HG03378 (cell line): ENCODE results near the gene ZNF32.
A peak's percentile ranks its signal among the peaks of the same experiment; 100 is the strongest.

Experiments
- ATAC-seq: cut with Tn5 transposase; IDR thresholded peaks from one replicate; pipeline ENCODE4 v1.9.1; 2021; ENCODE audit warnings: mild to moderate bottlenecking, moderate library complexity; ENCODE audit not compliant: unreplicated experiment

The ZNF32 gene

DNA sequence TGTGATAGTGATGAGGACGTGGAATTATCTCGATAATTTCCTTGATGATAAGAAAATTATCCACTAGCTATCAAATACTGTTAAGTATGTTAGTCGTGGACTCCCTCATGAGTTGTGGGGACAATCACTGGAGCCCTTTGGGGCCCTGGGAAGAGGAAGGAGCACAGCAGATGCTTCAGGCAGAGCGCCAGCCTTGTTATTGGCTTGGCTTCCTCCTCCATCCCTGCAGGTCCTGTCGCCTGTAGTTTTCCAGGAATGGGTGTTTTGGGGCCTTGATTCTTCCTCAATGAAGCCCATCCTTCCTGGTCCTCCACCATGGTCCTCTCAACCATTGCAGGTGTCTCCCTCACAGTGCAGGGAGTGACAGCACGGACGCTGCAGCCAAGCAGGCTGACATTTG is 32.5 kb upstream of the ZNF32 start:
- ATAC-seq = no peak

DNA sequence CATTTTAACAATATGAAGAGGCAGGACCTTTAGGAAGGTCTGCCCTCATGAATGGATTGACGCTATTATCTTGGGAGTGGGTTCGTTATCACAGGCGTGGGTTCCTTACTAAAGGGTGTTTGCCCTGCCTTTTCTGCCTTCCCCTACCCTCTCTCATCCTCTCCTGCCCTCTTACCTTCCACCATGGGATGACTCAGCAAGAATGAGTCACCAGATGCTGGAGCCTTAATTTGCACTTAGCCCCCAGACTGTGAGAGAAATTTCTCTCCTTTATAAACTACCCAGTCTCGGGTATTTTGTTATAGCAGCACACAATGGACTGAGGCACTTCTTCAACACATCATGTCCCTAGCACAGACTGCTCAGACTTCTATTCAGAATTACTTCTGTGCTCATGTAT is 31.4 kb upstream of the ZNF32 start:
- no peak for ATAC-seq

DNA sequence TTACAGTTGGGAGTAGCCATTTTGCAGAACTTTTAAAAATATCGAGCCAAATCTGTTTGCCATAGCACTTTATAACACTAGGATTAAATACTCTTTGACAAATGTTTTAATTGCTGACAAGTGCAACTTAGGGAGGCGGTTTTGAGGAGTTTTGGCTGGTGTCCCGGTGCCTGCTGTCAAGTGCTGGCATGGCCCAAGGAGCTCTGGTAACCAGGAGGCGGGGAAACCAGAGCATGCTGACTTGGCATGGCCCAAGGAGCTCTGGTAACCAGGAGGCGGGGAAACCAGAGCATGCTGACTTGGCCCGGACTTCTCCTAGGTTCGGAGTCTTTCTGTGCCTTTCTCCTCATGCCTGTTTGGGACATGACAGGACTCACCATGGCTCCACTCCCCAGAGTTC is 30.8 kb upstream of the ZNF32 start:
- no peak for ATAC-seq

DNA sequence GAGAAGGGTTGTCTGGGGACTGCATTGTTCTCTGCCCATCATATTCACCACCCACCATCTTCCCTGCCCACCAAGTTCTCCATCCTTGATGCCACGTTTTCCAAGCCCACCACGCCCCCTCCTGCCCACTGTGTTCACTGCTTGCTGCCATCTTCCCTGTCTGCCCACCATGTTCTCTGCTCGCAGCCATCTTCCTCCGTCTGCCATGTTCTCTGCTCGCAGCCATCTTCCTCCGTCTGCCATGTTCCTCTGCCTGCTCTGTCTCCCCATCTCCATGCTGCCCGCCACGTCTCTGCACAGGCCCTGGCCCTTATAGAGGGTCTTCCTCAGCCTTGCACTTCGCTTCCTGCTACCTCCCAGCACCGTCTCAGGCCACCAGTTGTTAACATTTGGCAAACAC is 30.0 kb upstream of the ZNF32 start:
- ATAC-seq = no peak

DNA sequence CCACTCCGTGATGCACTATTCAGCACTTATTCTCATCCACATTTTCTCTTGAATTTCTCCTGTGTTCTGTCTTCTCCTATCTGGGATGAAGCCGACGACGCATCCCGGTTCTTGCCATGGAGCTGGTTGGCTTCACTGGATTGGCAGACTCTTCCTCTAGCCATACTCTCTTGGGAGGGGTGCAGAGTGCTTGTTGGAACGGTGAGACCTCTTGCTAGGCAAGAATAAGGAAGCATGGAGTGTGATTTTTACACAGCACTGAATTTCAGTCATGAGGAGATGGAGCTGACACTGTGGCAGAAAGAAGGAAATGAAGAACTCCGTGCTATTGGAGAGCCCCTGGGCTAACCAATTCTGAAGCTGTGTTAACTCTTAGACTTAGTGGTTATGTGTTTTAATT is 28.2 kb upstream of the ZNF32 start:
- ATAC-seq = no peak

DNA sequence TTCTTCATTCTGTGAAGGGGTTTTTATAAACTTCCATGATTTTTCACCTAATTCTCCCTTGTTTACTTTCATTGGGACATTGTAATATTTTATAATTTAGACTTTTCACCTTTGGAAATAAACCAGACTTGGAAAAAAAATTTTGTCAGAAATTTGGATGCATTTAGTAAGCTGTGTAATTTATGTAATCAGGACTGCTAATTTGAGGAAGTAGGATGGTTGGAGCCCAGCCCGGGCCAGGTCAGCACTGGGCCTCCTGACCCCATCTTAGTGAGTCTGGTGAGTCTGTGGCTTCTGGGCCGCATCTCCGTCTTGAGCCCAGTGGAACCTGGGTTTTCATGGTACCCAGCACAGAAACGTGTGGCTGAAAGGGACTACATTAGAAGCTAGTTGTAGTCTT is 27.6 kb upstream of the ZNF32 start:
- ATAC-seq = no peak

DNA sequence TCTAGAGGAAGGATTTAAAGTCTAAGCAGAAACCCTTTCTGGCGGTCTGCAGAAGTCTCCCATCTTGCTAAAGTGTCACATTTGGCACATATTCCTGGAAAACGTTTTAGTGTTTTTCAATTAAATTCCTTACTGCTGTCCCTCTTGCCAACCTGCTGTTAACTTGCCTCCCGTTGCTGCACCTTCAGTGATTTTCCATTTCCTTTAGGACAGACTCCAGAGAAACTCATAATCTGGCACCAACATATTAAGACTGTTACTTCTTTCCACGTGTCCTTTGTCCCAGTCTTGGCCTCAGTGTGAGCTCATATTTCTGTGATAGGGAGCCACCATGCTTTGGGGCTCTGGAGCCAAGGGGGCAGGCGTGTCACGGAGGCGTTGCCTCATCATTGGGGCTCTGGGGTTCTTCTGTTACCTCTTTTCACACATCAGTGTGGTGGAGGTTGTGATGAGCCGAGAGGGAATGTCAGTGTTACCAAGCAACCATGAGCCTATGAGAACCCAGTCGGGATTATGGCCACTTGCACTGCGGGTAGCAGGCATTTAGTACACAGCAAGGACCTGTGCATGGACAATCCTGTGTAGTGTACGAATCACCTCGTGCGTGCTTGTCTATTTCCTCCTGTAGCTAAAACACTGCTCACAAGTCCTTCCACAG is 26.0 kb upstream of the ZNF32 start:
- ATAC-seq = no peak

DNA sequence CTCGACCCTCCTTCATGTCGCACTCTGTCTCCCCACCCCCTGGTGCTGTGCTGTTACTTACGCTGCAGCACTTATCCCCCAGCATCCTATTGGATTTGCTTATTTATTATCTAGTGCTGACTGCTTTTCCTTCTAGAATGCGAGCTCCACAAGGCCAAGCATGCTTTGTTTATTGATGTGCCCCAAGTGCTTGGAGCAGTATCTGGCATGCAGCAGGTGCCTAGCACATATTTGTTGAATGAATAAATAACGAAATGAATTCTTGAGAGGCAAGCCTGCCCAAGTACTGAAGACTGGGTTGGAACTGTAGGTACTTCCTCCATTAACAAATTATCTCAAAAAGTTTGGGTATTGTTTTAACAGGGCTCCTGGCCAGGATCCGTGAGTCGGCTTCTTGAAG is 24.8 kb upstream of the ZNF32 start:
- no peak for ATAC-seq

DNA sequence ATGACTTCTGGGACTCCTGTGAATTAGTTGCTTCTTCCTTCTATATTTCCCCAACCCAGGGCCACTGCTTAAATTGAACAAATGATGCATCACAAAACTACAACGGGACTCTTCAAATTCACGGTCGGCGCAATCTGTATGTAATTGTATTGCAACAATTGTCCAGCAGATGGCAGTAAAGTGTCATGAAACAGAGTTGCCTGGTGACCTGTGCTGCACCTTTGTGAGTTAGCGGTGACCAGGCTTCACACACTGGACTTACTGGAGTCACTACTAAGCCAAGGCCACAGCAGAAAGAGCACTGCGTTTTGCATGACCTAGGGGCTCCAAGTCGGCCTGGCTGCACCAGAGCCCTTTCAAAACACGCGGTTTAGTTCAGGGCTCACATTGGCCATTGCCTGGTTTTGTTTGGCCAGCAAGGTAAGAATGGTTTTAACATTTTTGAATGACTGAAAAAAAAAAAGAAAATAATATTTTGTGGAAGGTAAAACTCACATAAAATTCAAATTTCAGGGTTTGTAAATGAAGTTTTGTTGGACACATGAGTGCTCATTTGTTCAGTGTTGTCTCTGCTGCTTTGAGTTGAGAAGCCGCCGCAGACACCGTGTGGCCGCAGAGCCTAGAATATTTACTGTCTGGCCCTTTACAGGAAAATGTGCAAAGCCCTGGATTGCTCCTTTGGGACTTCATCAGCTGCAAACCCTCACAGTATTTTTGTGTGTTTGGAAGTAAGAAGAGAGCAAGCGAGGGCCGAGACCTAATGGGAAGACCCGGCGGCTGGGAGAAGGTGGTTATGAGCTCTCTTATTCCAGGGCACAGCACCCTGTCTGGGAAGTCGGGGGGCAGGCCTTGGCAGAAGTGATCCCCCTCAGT is 23.2 kb upstream of the ZNF32 start:
- ATAC-seq = no peak

DNA sequence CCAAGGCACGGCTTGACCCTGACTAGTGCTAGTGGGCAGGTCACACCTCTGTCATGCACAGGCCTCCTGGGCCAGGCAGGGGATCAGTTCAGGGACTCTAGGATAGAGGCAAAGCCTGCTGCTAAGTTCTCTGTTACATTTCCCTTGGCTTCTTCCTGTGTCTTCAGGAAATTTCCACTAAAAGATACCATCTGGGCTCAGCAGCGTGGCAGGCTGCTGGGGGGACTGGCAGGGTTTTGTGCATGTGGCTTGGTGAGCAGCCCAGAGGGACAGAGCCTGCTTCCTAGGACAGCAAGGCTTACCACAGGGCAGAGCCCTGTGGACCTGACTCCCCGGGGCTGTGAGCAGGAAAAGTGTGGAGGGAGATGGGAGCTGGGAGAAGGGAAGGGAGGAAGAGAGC is 20.7 kb upstream of the ZNF32 start:
- ATAC-seq = no peak

DNA sequence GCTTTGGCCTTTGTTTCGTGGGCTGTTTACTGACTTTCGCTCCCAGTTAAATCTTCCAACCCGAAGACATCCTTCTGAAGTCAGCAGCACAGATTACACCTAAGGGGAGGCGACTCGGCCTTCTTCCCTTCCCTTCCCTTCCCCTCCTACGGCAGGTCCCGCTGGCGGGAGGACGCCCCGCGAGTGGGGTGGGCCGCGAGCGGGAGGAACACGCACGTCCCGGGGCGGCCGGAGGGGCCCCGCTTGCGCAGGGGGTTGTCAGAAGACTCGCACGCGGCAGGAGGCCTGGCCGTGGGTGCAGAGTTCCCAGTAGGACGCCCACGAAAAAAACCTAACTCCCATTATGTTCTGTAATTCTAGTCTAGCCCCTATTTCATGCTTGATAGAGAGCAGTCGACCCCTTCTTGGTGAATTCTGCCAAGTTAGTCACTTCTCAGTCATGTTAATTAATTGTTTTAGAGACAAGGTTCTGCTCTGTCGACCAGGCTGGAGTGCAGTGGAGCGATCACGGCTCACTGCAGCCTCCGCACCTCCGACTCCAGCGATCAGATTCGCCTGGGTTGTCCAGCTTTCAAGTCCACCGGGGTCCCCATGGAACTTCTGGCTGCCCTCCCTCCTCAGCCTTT is 19.2 kb upstream of the ZNF32 start:
- ATAC-seq = no peak

DNA sequence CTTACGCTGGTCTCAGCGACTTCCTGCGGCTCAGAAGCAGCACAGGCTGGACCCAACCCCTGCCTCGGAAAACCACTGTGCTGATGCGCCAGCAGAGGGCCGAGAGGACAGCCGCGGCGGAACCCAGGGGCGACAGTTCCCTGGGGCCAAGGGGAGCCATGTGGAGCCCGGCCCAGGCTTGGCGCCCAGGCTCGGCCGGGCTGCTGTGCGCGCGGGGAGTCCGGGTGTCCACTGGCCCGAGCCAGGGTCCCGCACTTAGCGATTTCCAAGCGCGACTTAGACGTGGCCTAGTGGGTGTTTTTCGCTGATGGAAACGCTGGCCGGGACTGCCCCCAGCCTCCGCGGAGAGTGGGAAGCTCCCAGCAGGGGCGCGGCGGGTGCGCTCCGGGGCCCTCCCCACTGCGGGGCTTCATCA is 18.6 kb upstream of the ZNF32 start:
- ATAC-seq = no peak

DNA sequence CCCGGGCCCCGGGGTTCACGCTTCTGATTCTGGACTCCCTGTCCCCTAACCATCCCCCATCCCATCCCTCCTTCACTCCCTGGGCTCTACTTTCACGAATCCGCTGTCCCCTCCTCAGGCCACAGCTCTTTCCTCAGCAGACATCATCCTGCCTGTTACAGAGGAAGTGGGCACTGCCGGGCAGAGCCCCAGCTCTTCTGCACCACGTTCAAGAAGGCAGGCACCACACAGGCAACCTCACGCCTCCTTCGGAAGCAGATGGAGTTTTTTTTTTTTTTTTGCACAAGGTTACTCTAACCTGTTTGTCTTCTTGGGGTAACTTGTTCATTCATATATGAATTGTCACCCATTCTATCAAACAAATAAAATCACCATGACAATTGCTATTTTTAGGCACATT is 17.9 kb upstream of the ZNF32 start:
- no peak for ATAC-seq

DNA sequence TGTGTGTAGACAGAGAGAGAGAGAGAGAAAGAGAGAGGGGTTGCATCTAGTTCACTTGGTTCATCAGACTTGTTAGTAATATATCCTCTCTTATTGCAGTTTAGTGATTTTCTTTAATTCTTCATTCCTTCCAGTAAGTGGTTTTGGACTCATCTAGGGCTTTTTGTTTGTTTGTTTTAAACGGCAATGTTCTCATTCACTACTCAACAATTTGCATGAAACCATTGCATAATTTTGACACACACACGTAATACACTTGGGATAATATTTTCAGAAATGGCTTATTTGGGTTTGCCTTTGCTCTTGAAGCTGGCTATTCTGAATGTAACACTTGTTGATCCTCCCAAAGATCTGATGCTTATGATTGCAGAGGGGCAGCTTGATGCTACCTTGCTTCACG is 16.4 kb upstream of the ZNF32 start:
- no peak for ATAC-seq

DNA sequence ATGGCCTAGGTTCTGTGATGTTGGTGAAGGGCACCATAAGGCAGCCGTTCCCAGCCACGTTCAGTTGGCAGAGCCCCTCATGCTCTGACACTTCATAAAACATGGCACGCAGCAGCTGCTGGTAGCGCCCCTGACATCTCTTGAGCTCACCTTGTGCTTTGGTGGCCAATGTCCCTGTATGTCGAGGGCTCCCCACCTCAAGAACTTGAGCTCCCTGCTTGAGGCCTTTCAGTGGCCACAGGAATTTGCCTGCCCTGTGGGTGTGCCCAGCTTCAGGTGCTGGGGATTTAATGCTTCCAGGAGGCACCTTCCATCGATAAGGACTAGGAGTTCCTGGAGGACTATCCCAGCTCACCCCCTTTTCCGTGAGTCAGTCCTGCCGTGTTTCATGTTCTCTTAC is 9.5 kb upstream of the ZNF32 start:
- no peak for ATAC-seq

DNA sequence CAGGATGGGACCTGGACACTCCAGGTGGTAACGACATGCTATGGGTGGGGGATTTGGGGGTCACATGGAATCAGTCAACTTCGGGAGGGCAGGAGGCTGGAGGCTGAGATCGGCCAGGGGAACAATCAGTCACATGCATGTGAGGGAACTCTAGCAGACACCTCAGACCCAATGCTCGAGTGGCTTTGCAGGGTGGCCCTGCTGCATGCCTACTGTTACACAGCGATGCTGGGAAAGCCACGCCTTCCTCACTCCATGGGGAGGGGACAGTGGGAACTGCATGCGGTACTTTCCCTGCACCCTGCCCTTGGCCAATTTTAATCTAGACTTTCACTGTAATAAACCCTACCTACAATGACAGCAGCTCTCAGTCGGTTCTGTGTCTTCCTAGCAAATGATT is 6.6 kb upstream of the ZNF32 start:
- ATAC-seq = no peak

DNA sequence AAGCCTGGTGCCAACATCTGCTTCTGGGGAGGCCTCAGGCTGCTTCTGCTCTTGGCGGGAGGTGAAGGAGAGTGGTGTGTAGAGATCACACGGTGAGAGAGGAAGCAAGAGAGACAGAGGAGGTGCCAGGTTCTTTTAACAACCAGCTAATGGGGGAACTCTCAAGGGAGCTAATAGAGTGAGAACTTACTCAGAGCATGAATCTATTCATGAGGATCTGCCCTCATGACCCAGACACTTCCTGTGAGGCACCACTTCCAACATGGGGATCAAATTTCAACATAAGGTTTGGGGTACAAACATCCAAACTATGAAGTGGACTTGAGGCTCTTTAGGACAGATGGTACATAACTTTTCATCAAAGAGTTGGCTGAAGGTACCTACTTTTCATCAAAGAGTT is 5.1 kb upstream of the ZNF32 start:
- no peak for ATAC-seq

DNA sequence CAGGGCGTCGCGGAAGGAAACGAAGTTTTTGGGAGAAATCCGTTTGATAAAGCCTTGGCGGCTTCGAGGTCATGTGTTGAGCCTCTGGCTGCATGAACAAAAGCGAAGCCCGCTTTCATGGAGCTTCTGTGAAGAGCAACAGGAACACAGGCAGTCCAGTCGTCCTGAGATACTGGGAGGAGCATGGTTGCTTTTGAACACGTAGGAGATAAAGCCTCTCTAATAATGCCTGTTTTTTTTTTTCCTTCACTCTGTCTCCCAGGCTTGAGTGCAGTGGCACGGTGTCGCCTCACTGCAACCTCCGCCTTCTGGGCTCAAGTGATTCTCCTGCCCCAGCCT is 473 bp upstream of the ZNF32 start:
- peak; percentile 2 for ATAC-seq

DNA sequence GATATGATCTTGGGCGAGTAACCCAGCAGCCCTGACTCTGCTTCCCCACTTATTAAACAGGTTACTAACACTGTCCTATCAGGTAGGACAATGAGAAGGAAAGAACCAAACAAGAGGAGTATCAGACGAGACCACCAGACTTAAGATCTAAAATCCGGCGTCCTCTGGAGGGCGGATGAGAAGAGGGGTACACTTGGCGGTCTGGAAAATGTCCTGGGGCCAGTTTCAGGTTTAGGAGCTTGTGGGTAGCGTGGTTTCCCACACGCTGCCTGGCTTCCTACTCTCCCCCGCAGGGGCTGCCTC is 635 bp downstream of the ZNF32 start:
- no peak for ATAC-seq

DNA sequence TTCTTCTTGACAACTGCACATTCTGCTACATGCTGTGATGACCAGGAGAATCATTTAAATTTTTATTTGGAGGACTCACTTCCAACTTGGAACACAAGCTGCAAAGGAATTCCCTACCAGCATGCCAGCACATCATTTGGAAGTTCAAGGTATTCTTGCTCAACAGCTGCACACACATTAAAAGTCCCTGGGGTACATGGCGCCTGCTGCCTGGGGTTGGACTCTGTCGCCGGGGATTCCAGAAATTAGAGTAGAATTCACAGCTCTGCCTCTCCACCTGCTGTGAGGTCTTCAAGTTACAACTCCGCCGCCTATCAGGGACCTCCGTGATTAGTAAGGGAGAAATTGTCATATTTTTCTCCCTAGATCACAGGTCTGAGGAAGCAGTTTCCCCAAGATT is 1.1 kb downstream of the ZNF32 start:
- no peak for ATAC-seq

DNA sequence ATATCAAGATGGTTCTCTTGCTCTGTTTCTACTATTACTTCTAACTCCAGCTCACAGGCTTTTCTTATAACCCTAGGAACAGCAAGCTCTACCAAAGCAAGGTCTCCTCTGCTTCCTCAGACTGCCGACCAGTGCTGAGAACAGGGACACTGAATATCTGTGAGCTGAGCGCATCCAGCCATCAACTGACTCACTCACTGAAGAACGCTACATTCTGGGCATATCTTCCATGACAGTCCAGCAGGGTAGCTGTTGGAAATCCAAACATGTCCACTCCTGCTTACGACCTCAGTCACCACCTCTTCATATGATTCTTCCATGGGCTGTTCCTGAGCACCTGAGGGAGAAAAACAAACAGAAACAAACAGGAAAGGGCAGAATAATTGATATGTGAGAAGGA is 2.8 kb downstream of the ZNF32 start:
- ATAC-seq = no peak

DNA sequence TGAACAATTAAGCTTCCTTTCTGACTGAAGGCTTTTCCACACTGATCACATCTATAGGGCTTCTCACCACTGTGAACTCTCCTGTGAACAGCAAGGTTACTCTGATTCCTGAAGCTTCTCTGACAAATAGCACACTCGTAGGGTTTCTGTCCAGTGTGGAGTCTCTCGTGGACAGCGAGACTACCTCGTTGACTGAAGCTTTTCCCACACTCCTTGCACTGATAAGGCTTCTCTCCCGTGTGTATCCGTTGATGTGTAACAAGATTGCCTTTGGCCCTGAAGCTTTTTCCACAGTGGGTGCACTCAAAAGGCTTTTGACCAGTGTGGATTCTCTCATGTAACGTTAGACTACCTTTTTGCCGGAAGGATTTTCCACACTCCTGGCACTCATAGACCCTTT is 4.4 kb downstream of the ZNF32 start:
- no peak for ATAC-seq

DNA sequence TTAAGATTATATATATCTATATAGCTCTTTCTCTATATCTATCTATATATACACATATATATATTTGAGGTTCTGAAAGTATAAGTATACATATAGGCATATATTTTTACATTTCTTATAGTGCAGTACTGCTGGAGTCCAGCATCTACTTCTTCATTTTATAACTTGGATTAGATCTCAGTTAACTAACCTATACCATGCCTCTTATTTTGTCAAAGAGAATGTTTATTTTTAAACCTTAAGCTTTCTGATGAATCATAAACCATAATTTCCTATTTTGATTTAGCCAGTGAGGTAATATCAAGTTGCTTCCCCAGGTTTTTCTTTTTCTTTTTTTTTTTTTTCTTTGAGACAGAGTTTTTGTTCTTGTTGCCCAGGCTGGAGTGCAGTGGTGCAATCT is 8.1 kb downstream of the ZNF32 start:
- ATAC-seq = no peak
